Right renal cortex interstitium (tissue), 3 donors: ENCODE results near the gene TMEM238L. TPM values are rescaled to one million over a fixed set of nuclear protein-coding genes. Genes with fewer than 3 reads are reported as not detected.

ENCODE experiments used
- DNase-seq, 3 donors: peaks; one replicate each; pipeline ENCODE4 v3.0.0-alpha.2; 2013; ENCODE audit warnings: low read depth in 3 of 3, low spot score in 2 of 3
- polyA plus RNA-seq, 3 donors: library from polyadenylated mRNA; unstranded; fragments of 120-200 nt; gene quantifications; one replicate each; pipeline ENCODE4 v1.2.1, GENCODE V29; 2013; ENCODE audit not compliant: insufficient read length in 3 of 3

Gene TMEM238L
- polyA plus RNA-seq, 3 donors: 0.72 to 2.6 (median 0.97) TPM

DNA sequence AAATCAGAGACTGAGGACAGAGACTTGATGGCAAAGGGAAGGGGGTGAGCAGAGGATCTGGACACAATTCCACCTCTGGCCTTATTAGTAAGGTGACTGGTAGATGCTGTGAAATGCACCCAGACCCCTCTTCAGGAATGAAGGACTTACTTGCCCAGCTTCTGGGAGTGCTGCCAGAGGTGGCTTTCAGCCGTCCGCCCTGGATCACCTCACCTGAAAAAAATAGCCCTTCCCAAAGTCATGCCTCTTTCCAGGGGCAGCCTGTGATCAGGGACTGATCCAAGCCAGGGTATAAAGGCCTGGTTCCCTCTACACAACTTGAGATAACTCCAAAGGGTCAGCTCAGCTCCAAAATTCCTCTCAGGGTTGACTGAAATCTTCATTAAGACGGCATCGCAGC, 53.7 kb downstream of the TMEM238L start:
- no peak for DNase-seq

DNA sequence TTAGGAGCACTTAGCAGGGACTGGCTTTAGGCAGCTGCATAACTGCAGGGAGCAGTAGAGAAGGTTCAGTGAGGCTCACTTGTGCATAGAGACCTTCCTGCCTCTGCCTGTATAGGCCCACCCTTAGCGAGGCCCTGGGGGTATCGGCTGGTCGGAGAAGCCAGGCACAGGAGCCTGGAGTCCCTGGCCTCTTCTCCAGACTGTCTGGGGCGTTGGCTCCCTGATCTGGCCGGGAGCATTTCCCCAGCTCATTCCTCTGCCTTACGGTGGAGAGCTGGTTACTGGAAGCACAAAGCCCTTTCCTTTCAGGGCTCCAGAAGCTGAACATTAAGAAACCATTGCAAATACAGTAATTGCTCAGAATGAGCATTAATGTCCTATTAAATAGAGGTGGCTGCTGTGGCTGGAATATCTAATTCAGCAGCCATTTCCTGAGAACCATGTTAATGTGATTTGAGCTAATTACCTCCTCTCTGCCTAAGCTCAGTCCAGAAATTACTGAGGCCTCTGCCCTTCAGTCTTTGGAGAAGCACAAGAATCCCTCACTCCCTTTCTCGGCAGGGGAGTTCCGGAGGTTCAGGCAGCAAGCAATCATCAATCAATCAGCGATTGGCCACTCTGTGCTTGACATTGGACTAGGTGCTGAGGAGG, 55.2 kb downstream of the TMEM238L start:
- DNase-seq: no peak

DNA sequence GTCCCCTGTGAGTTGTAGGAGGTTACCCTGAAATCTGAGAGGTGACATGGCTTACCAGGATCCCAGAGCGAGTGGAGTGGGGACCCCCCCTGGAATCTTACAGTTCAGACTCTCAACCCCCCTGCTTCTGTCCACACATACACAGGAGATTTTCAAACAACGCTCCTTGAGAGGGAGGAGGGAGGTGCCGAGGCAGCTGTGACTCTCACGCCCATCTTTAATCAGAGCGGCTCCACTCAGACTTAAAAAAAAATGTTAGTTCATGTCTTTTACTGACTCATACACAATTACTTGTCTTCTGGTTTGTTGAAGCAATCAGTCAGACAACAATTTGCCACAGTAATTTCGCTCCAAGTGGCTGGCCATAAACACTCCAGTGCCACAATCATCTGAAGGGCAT, 58.7 kb downstream of the TMEM238L start:
- DNase-seq: no peak

Other genes starting within 250 kb of the TMEM238L start
- gene MYH3, start 146.8 kb downstream of the TMEM238L start, polyA plus RNA-seq: 1 to 10 TPM; 1.6 to 3.0 (median 2.9) TPM
- 10 to 100 TPM; 37.8 to 40.9 (median 40.0) TPM for gene SCO1, start 106.6 kb downstream of the TMEM238L start, polyA plus RNA-seq
- gene ADPRM, start 106.5 kb downstream of the TMEM238L start, polyA plus RNA-seq: 10 to 100 TPM; 17.1 to 20.9 (median 18.1) TPM
- 10 to 100 TPM in 1 of 3 donors, 1 to 10 TPM in 2; 8.5 to 10.0 (median 8.5) TPM for gene TMEM220, start 74.1 kb downstream of the TMEM238L start, polyA plus RNA-seq
- gene PIRT, start 34.0 kb upstream of the TMEM238L start, polyA plus RNA-seq: not detected